Raji (cell line): Measurements from ENCODE around the gene ATP6V1C2.

ENCODE experiments used
- POLR2A ChIP-seq: IDR thresholded peaks from 2 replicates; pipeline ENCODE4 v1.6.1; 2011; ENCODE audit warnings: low read depth, low read length, control low read depth; ENCODE audit not compliant: insufficient read depth

Gene ATP6V1C2

GRCh38 chr2:10828346-10828745, 106.9 kb downstream of the ATP6V1C2 start:
- no peak for TF ChIP-seq POLR2A

- TF ChIP-seq POLR2A = no peak
These were observed 107.9 kb downstream of the ATP6V1C2 start for GRCh38 chr2:10829299-10829698.

- TF ChIP-seq POLR2A = no peak
These were observed 108.8 kb downstream of the ATP6V1C2 start for GRCh38 chr2:10830203-10830602.

DNA sequence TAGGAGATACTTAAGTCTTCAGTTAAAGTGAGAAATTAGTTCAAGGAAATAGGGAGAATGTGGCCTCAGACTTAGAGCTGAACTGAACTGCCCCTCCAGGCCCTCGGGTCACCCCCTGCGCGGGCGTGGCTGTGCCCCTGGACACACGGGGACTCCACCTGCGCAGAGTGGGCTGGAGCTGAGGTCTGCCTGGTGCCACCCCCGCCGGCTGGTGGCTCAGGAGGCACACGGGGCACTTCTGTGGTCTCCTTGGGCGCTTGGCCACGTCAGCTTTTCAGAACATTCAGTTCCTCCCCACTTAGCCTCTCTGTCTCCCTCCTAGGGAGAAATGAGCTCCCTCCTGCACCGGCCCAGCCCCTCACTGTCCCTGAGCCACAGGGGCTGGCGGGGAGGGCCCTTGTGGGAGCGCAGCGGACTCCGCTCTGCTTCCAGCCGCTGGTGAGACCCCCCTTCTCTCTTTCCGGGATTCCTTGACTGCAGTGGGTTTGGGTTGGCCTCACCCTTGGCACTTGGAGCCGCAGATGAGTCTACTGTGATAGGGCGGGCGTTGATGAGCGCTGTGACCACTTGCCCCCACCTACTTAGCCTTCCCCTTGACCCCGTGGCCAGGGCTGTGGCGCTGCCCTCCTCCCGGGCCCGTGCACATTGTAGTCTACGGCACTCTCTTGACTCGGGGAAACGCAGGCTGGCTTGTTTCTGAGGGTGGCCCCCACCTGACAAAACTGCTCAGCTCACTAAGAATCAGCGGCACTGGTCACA, 109.4 kb downstream of the ATP6V1C2 start:
- no peak for TF ChIP-seq POLR2A

GRCh38 chr2:10831400-10831985, 110.1 kb downstream of the ATP6V1C2 start:
- no peak for TF ChIP-seq POLR2A

GRCh38 chr2:10832203-10832936, 110.9 kb downstream of the ATP6V1C2 start:
- TF ChIP-seq POLR2A = no peak

- TF ChIP-seq POLR2A = no peak
These were observed 111.6 kb downstream of the ATP6V1C2 start for GRCh38 chr2:10833021-10833420.

DNA sequence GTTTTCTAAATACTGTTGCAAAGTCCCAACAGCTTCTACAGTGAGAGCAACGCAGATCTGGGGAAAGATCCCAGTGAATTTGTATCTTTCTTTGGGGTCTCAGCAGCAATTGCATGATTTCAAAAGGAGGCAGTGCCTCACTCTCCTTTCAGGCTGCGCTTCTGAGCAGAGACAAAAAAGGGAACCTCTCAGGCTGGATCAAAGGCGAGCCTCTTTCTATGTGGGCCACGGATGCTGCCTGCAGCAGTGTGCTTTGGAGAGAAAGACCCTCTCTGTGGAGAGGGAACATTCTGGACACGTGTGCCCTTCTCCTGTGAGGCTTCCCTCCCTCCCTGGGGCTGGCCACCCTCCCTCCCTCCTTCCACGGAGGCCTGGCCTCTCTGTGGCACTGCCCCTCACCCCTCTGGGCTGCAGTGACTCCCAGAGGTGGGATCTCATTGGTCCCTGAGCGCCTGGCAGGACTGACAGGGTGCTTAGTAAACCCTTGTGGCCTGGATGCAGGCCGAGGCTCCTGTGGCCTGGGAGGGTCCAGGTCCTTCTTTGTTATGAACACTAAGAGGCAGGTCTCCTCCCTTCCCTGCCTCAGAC, 112.7 kb downstream of the ATP6V1C2 start:
- no peak for TF ChIP-seq POLR2A
